Prostate gland (tissue), 2 donors: Measurements from ENCODE around the gene COL9A3.

Experiments used
- POLR2A ChIP-seq: fragments of 450-650 bp; IDR thresholded peaks from one replicate; pipeline ENCODE4 v1.6.1; 2016; ENCODE audit warnings: antibody characterized with exemption, mild to moderate bottlenecking
- TF ChIP-seq, protein P1 (sequence below), 4 experiments: fragments of 200-600 bp in 2 of 4; fragments of 450-650 bp in 2 of 4; sonication (generic) in 2 of 4; IDR thresholded peaks; 1 replicate in 3 of 4; 2 replicates in 1 of 4; pipeline ENCODE4 v1.5.1; 2016 to 2019; ENCODE audit warnings: antibody characterized with exemption in 4 of 4, mild to moderate bottlenecking in 2 of 4, moderate library complexity in 2 of 4

DNA sequence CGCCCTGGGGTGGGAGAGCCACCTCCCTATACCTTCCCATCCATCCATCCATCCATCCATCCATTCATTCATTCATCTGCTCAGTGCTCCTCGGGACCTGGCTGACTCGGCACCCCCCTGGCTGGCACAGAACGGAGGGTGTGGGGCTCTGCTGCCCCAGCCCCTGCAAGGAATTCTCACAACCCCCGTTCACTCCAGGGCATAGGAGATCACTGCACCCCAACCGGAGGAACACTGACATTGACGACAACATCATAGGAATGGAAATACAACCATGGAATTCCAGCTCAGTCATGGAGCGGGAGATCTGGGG is 48.7 kb upstream of the COL9A3 start:
- TF ChIP-seq POLR2A: no peak
- TF ChIP-seq, protein P1, sequence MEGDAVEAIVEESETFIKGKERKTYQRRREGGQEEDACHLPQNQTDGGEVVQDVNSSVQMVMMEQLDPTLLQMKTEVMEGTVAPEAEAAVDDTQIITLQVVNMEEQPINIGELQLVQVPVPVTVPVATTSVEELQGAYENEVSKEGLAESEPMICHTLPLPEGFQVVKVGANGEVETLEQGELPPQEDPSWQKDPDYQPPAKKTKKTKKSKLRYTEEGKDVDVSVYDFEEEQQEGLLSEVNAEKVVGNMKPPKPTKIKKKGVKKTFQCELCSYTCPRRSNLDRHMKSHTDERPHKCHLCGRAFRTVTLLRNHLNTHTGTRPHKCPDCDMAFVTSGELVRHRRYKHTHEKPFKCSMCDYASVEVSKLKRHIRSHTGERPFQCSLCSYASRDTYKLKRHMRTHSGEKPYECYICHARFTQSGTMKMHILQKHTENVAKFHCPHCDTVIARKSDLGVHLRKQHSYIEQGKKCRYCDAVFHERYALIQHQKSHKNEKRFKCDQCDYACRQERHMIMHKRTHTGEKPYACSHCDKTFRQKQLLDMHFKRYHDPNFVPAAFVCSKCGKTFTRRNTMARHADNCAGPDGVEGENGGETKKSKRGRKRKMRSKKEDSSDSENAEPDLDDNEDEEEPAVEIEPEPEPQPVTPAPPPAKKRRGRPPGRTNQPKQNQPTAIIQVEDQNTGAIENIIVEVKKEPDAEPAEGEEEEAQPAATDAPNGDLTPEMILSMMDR (IDR thresholded peaks at IDR 0.05): no peak
